Omental fat pad (tissue), 4 donors: Measurements from ENCODE around the gene TMPRSS3. TPM values are rescaled to one million over a fixed set of nuclear protein-coding genes. Genes with fewer than 3 reads are reported as not detected.

Experiments
- ATAC-seq: fragments of 150-250 bp; one replicate; pipeline ENCODE4 v1.9.1; 2016; ENCODE audit warnings: mild to moderate bottlenecking, moderate library complexity; ENCODE audit not compliant: low FRiP score
- DNase-seq: peaks from one replicate; pipeline ENCODE4 v3.0.0-alpha.2; 2019; ENCODE audit warnings: low spot score
- total RNA-seq, 4 donors: library from RNA; depleted of rRNA; stranded (reverse); fragments of >200 nt; gene quantifications; one replicate each; pipeline ENCODE4 v1.1.0, GENCODE V29; 2016
- TF ChIP-seq, protein P1 (sequence below), 3 donors: fragments of 450-650 bp; IDR thresholded peaks; one replicate each; pipeline ENCODE4 v1.5.1; 2016 to 2017; ENCODE audit warnings: antibody characterized with exemption in 3 of 3, mild to moderate bottlenecking in 3 of 3, moderate library complexity in 2 of 3

Gene TMPRSS3
- total RNA-seq, 4 donors from 2014 or later, result 0.32 to 8.7 (median 5.9) TPM

DNA sequence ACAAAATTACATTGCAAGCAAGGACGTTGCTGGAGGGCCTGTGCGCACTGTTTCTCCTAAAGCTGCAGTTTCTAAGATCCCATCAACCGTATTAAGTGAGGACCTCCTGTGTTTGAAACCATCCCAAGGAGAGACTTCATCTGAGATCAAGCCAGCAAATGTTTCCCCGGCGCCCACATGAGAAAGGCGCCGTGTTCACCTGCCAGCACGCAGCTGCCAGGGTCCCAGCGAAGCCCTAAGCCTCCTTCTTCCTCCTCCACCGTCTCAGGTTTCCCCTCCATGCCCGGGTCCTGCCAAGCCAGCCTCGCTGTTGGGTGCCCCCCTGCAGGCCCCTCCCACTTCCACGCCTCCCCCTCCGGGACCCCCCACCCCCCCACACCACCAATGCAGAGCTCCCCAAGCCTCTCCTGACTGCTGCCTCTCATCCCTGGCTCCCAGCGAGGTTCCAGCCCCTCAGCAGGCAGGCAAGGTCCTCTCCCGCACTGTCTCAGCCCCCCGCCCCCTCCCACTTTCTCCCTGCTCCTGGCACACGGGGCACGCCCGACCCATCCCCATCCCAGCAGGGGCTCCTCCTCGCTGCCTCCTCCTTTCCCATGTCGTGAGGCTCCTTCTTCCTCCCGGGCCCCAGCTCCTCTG is 20.9 kb downstream of the TMPRSS3 start:
- DNase-seq (no peak), ATAC-seq (no peak)
- TF ChIP-seq, protein P1, sequence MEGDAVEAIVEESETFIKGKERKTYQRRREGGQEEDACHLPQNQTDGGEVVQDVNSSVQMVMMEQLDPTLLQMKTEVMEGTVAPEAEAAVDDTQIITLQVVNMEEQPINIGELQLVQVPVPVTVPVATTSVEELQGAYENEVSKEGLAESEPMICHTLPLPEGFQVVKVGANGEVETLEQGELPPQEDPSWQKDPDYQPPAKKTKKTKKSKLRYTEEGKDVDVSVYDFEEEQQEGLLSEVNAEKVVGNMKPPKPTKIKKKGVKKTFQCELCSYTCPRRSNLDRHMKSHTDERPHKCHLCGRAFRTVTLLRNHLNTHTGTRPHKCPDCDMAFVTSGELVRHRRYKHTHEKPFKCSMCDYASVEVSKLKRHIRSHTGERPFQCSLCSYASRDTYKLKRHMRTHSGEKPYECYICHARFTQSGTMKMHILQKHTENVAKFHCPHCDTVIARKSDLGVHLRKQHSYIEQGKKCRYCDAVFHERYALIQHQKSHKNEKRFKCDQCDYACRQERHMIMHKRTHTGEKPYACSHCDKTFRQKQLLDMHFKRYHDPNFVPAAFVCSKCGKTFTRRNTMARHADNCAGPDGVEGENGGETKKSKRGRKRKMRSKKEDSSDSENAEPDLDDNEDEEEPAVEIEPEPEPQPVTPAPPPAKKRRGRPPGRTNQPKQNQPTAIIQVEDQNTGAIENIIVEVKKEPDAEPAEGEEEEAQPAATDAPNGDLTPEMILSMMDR (IDR thresholded peaks at IDR 0.05), result no peak

- TF ChIP-seq, protein P1 (IDR thresholded peaks at IDR 0.05), result no peak
- no peak for DNase-seq
- no peak for ATAC-seq
Observed at GRCh38 chr21:42374457-42374856, 21.4 kb downstream of the TMPRSS3 start.

DNA sequence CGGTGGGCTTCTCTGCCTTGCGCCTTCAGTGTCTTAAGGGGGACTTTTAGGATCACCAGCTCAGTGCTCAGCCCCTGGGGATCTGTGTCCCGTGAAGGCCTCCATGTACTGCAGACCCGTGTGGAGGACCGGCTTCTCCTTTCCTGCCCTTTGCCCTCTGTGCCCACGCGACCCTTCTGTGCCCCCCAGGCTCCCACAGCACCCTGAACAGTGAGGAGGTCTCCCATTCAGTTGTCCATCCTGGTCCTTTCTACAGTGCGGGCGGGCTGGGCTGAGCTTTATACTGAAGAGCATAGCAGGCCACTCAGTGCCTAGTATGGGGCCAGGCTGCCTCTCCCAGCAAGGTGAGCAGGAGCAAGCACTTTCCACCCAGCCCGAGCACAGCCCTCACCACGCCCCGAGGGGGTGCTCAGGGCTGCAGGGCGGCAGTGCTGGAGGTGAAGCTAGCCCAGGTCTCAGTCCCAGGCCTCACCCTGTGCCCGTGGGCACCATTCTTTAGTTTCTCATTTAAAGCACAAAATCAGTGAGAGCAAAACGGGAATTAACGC is 21.9 kb downstream of the TMPRSS3 start:
- DNase-seq, result no peak
- no peak for ATAC-seq
- TF ChIP-seq, protein P1 (IDR thresholded peaks at IDR 0.05), result no peak

DNA sequence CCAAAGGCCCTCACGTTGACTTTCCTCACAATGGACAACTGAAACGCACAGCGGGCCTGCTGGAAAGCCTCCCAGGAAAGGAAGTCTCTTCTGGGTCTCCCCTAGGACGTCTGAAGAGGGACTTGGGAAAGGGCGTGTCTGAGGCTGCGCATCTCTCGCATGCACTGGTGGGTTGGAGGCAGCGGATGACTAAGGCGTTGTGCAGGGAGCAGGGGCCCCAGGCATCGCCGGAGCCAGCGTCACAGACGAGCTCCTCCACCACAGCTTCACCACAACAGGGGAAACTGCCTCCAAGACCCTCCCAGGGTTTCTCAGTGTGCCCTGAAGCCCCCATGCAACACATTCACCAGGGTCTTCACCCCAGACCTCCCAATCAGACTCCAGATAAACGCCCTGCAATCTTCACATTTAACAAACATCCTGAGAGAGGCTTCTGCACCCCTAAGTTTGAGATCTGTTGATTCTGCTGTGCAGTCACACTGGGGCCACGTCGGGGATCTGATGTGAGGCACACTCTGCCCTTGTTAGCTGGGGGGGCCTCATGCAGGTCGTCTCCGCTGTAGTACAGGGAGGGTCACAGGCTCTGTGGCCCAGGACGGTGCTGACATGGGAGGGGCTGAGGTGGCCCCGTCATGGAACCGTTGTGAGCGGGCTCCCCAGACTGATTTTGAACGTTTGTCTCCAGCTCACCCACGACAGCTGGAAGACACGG is 22.5 kb downstream of the TMPRSS3 start:
- ATAC-seq (no peak), DNase-seq (no peak)

DNA sequence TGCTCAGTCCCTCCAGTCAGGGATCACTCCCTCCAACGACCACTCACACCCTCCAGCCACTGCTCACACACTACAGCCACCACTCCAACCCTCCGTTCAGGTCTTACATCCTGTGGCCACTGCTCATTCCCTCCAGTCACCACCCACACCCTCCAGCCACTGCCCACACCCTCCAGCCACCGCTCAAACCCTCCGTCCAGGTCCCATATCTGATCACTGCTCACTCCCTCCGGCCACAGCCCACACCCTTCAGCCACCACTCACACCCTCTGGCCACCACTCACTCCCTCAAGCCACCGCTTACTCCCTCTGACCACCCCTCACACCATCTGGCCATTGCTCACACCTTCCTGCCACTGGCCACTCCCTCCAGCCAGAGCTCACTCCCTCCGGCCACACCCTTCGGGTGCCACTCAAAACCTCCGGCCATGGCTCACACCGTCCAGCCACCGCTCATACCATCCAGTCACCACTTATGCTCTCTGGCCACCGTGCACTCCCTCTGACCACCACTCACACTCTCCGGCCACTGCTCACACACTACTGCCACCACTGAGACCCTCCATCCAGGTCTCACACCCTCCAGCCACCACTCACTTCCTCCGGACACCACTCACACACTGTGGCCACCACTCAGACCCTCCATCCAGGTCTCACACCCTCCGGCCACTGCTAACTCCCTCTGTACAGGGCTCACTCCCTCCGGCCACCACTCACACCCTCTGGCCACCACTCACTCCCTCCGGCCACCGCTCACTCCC is 24.8 kb downstream of the TMPRSS3 start:
- TF ChIP-seq, protein P1 (IDR thresholded peaks at IDR 0.05), result no peak
- ATAC-seq (no peak), DNase-seq (no peak)

More for the DNA sequence above, 22.5 kb downstream of the TMPRSS3 start:
- TF ChIP-seq, protein P1 (IDR thresholded peaks at IDR 0.05), result no peak

- TF ChIP-seq, protein P1 (IDR thresholded peaks at IDR 0.05), result no peak
- no peak for DNase-seq
- ATAC-seq, result no peak
Observed at GRCh38 chr21:42369821-42370220, 26.0 kb downstream of the TMPRSS3 start.
